Naive thymus-derived CD4-positive, alpha-beta T cell (primary cell): ENCODE measurements around the gene TMEM255A. TPM values are rescaled to one million over a fixed set of nuclear protein-coding genes. Genes with fewer than 3 reads are reported as not detected.
A peak's percentile ranks its signal among the peaks of the same experiment; 100 is the strongest.

ENCODE experiments used
- ATAC-seq: fragments of 150-1000 bp; cut with Tn5 transposase; 2 replicates; pipeline ENCODE4 v1.10.0; 2021; ENCODE audit warnings: mild to moderate bottlenecking, moderate library complexity
- CTCF ChIA-PET: fragments of 350-600 bp; sonication (Branson Sonifier 250); formaldehyde crosslinking; loops from one replicate; lab custom pipeline; 2021; ENCODE audit warnings: antibody characterized with exemption; lab: Charles Lee
- POLR2A ChIA-PET: fragments of 350-600 bp; sonication (Branson Sonifier 250); formaldehyde crosslinking; loops from one replicate; lab custom pipeline; 2021; ENCODE audit warnings: antibody characterized with exemption, inconsistent platforms; lab: Charles Lee
- DNase-seq, 9 donors: peaks; one replicate each; pipeline versions ENCODE4 v3.0.0 to v3.0.0-alpha.2; 2020 to 2022; ENCODE audit warnings: mixed read lengths in 1 of 9
- H3K27ac ChIP-seq: one replicate; pipeline ENCODE4 v1.7.0; 2013; ENCODE audit warnings: mild to moderate bottlenecking, low read depth, low read length, moderate library complexity
- H3K27me3 ChIP-seq, 2 donors: one replicate each; pipeline ENCODE4 v1.7.0; 2013; ENCODE audit warnings: low read length in 2 of 2, mild to moderate bottlenecking in 2 of 2, moderate library complexity in 2 of 2; ENCODE audit not compliant: control insufficient read depth in 2 of 2, insufficient read depth in 2 of 2
- H3K36me3 ChIP-seq, 3 experiments: 1 replicate in 2 of 3; 2 replicates in 1 of 3; pipeline ENCODE4 v1.7.0; 2013; ENCODE audit warnings: low read length in 3 of 3, mild to moderate bottlenecking in 3 of 3, moderate library complexity in 1 of 3; ENCODE audit not compliant: insufficient read depth in 3 of 3, control insufficient read depth in 2 of 3
- H3K4me1 ChIP-seq, 2 donors: one replicate each; pipeline ENCODE4 v1.7.0; 2013; ENCODE audit warnings: low read length in 2 of 2, mild to moderate bottlenecking in 2 of 2, moderate library complexity in 1 of 2; ENCODE audit not compliant: control insufficient read depth in 2 of 2, insufficient read depth in 2 of 2
- H3K4me3 ChIP-seq: 2 replicates; pipeline ENCODE4 v1.7.0; 2013; ENCODE audit warnings: mild to moderate bottlenecking, low read length
- H3K9me3 ChIP-seq, 3 experiments: 1 replicate in 2 of 3; 2 replicates in 1 of 3; pipeline ENCODE4 v1.7.0; 2013; ENCODE audit warnings: low read length in 3 of 3; ENCODE audit not compliant: control insufficient read depth in 2 of 3
- H3K27ac Mint-ChIP-seq, 9 donors: one replicate each; pipeline ENCODE4 v1.8.0; 2020 to 2022; ENCODE audit warnings: mixed read lengths in 9 of 9, mild to moderate bottlenecking in 8 of 9, moderate library complexity in 5 of 9, inconsistent platforms in 2 of 9
- H3K27me3 Mint-ChIP-seq, 5 donors: one replicate each; pipeline ENCODE4 v1.8.0; 2021 to 2022; ENCODE audit warnings: mixed read lengths in 5 of 5, mild to moderate bottlenecking in 1 of 5
- H3K36me3 Mint-ChIP-seq, 5 donors: one replicate each; pipeline ENCODE4 v1.8.0; 2020 to 2022; ENCODE audit warnings: mixed read lengths in 5 of 5, mild to moderate bottlenecking in 3 of 5, inconsistent platforms in 1 of 5
- H3K4me1 Mint-ChIP-seq, 7 donors: one replicate each; pipeline ENCODE4 v1.8.0; 2020 to 2022; ENCODE audit warnings: mixed read lengths in 7 of 7, mild to moderate bottlenecking in 3 of 7, inconsistent platforms in 1 of 7
- H3K4me3 Mint-ChIP-seq, 10 donors: one replicate each; pipeline ENCODE4 v1.8.0; 2020 to 2022; ENCODE audit warnings: mild to moderate bottlenecking in 10 of 10, mixed read lengths in 10 of 10, moderate library complexity in 6 of 10, inconsistent platforms in 2 of 10
- H3K9me3 Mint-ChIP-seq, 11 donors: one replicate each; pipeline ENCODE4 v1.8.0; 2020 to 2022; ENCODE audit warnings: mixed read lengths in 11 of 11, mild to moderate bottlenecking in 4 of 11, inconsistent platforms in 1 of 11, moderate library complexity in 1 of 11
- intact Hi-C, 2 donors: fragments of 100-400 bp; cut with micrococcal nuclease; formaldehyde crosslinking; loops; one replicate each; pipeline ENCODE4 v1.15.1; 2023
- polyA plus RNA-seq, 2 donors: library from polyadenylated mRNA; unstranded; fragments of 300-500 nt; fragmentation: Illumina TruSeq; gene quantifications; one replicate each; pipeline ENCODE4 v1.2.3, GENCODE V29; 2021
- total RNA-seq, 6 experiments: library from RNA in 5 of 6; stranded (reverse) in 5 of 6; gene quantifications; 1 replicate in 5 of 6; 2 replicates in 1 of 6; pipeline ENCODE4 v1.2.3 and lab custom pipeline; 2021 to 2026

The TMEM255A gene
- total RNA-seq, result 1 to 10 TPM in 1 of 5 experiments, not detected in 4; 1.2 TPM
- under 1 TPM; 0.06 to 0.12 TPM for polyA plus RNA-seq
- total RNA-seq (lab: John Stamatoyannopoulos, UW), result not detected

- POLR2A ChIA-PET, result interaction anchor here (0.6 to 2.9 kb wide), 4 partner anchors 42 to 1079 kb away, joined by 3 to 15 read pairs (median 4); partner anchors contain the start of gene ZBTB33
- peak in 1 of 9 donors; percentile 18 for DNase-seq
- CTCF ChIA-PET, result interaction anchor here (0.5 to 1.4 kb wide), 4 partner anchors 13 to 175 kb away, joined by 3 to 4 read pairs (median 4); no protein-coding TSS in a partner anchor
- Mint-ChIP-seq H3K36me3 (no peaks in the 10 kb centered on the region), H3K9me3 (peaks cover 0 to 4% (median 0%) of the 10 kb centered on the region in 11 donors), H3K27me3 (peaks cover 16 to 85% (median 36%) of the 10 kb centered on the region in 5 donors), H3K4me3 (peak within 1 kb of the TSS; percentile 81 to 91 (median 87)), H3K4me1 (peaks cover 8 to 29% (median 15%) of the 10 kb centered on the region in 7 donors), H3K27ac (peak within 1 kb of the TSS in 1 of 9 donors; percentile 96)
- intact Hi-C loops, result loop anchor here in 1 of 2 donors (2.0 to 10.0 kb wide), 2 partner anchors 54 to 142 kb away; partner anchors contain the start of gene ATP1B4
- Histone ChIP-seq H3K27ac (no peak within 1 kb of the TSS), H3K4me3 (peak within 1 kb of the TSS; percentile 74), H3K4me1 (peaks cover 0 to 2% of the 10 kb centered on the region in 2 donors), H3K27me3 (peaks cover 0 to 3% of the 10 kb centered on the region in 2 donors), H3K36me3 (no peaks in the 10 kb centered on the region), H3K9me3 (no peaks in the 10 kb centered on the region)
- no peak for ATAC-seq
Measured at GRCh38 chrX:120310861-120311726, at the start of gene TMEM255A. Gene TMEM255A (minus strand): TSS chrX:120311461. CDS start chrX:120311309, 152 bp downstream.

- Histone ChIP-seq H3K4me3 (no peak overlapping the region), H3K27me3 (no peaks in the 10 kb centered on the region), H3K4me1 (no peaks in the 10 kb centered on the region), H3K9me3 (no peaks in the 10 kb centered on the region), H3K36me3 (no peaks in the 10 kb centered on the region), H3K27ac (no peak overlapping the region)
- peaks cover 0 to 2% (median 0%) of the 10 kb centered on the region in 11 donors for H3K9me3 Mint-ChIP-seq
- ChIA-PET POLR2A (interaction anchor here (0.6 to 1.3 kb wide), 2 partner anchors 8 to 14 kb away, joined by 3 to 4 read pairs; no protein-coding TSS in a partner anchor), CTCF (no interaction called here)
- H3K4me3 Mint-ChIP-seq, result no peak overlapping the region
- H3K4me1 Mint-ChIP-seq, result peaks cover 0 to 2% (median 0%) of the 10 kb centered on the region in 7 donors
- intact Hi-C loops, result no loop called here
- no peak overlapping the region for H3K27ac Mint-ChIP-seq
- H3K36me3 Mint-ChIP-seq, result no peaks in the 10 kb centered on the region
- DNase-seq (no peak), ATAC-seq (no peak)
- peaks cover 0 to 4% (median 0%) of the 10 kb centered on the region in 5 donors for H3K27me3 Mint-ChIP-seq
Measured at GRCh38 chrX:120358737-120359456, 47.6 kb upstream of the TMEM255A start.

- ATAC-seq, result no peak
- Histone ChIP-seq H3K4me1 (no peaks in the 10 kb centered on the region), H3K27me3 (no peaks in the 10 kb centered on the region), H3K9me3 (no peaks in the 10 kb centered on the region), H3K4me3 (no peak overlapping the region), H3K36me3 (no peaks in the 10 kb centered on the region), H3K27ac (no peak overlapping the region)
- ChIA-PET CTCF (no interaction called here), POLR2A (no interaction called here)
- Mint-ChIP-seq H3K4me3 (no peak overlapping the region), H3K9me3 (peaks cover 0 to 2% (median 0%) of the 10 kb centered on the region in 11 donors), H3K27ac (no peak overlapping the region), H3K36me3 (no peaks in the 10 kb centered on the region), H3K4me1 (peaks cover 0 to 2% (median 0%) of the 10 kb centered on the region in 7 donors), H3K27me3 (peaks cover 0 to 4% (median 0%) of the 10 kb centered on the region in 5 donors)
- no peak for DNase-seq
- intact Hi-C loops, result no loop called here
Measured at GRCh38 chrX:120357186-120357585, 45.9 kb upstream of the TMEM255A start.

- H3K4me3 Mint-ChIP-seq, result no peak overlapping the region
Measured at GRCh38 chrX:120356084-120356483, 44.8 kb upstream of the TMEM255A start.

GRCh38 chrX:120350450-120351138 lies 39.3 kb upstream of the TMEM255A start:
- POLR2A ChIA-PET, result interaction anchor here (0.7 kb wide), 1 partner anchor 9 kb away, joined by 3 read pairs; no protein-coding TSS in a partner anchor
- CTCF ChIA-PET, result no interaction called here
- no peak overlapping the region for H3K4me3 Mint-ChIP-seq

More at GRCh38 chrX:120356084-120356483, 44.8 kb upstream of the TMEM255A start:
- ChIA-PET CTCF (no interaction called here), POLR2A (no interaction called here)
- H3K4me3 ChIP-seq, result no peak overlapping the region
- H3K9me3 ChIP-seq, result no peaks in the 10 kb centered on the region
- no peak overlapping the region for H3K27ac Mint-ChIP-seq
- intact Hi-C loops, result no loop called here
- peaks cover 0 to 2% (median 0%) of the 10 kb centered on the region in 7 donors for H3K4me1 Mint-ChIP-seq
- no peaks in the 10 kb centered on the region for H3K36me3 Mint-ChIP-seq
- DNase-seq, result no peak
- ATAC-seq, result no peak
- H3K27me3 ChIP-seq, result no peaks in the 10 kb centered on the region
- no peak overlapping the region for H3K27ac ChIP-seq
- no peaks in the 10 kb centered on the region for H3K4me1 ChIP-seq
- H3K36me3 ChIP-seq, result no peaks in the 10 kb centered on the region
- peaks cover 0 to 2% (median 0%) of the 10 kb centered on the region in 5 donors for H3K27me3 Mint-ChIP-seq
- H3K9me3 Mint-ChIP-seq, result peaks cover 0 to 5% (median 0%) of the 10 kb centered on the region in 11 donors

More at GRCh38 chrX:120350450-120351138, 39.3 kb upstream of the TMEM255A start:
- Histone ChIP-seq H3K4me1 (no peaks in the 10 kb centered on the region), H3K9me3 (no peaks in the 10 kb centered on the region), H3K27ac (no peak overlapping the region), H3K36me3 (no peaks in the 10 kb centered on the region), H3K4me3 (no peak overlapping the region), H3K27me3 (no peaks in the 10 kb centered on the region)
- intact Hi-C loops, result no loop called here
- no peak for ATAC-seq
- peaks cover 0 to 2% (median 0%) of the 10 kb centered on the region in 5 donors for H3K36me3 Mint-ChIP-seq
- DNase-seq, result no peak
- peaks cover 0 to 8% (median 2%) of the 10 kb centered on the region in 11 donors for H3K9me3 Mint-ChIP-seq
- no peak overlapping the region for H3K27ac Mint-ChIP-seq
- no peaks in the 10 kb centered on the region for H3K27me3 Mint-ChIP-seq
- no peaks in the 10 kb centered on the region for H3K4me1 Mint-ChIP-seq
